Measurements from ENCODE around the gene WBP1.
"Not testable (repeated sequence)": the region's sequence is repeated elsewhere in the genome, so short reads cannot be mapped to it uniquely, and the experiment has no call there.

Gene WBP1

GRCh38 chr2:74461187-74462053, 3.2 kb downstream of the WBP1 start:
- Histone ChIP-seq H3K36me3 (ENCODE audit: control insufficient read depth, insufficient read depth, low read length) (no peaks in the 10 kb centered on the region), H3K4me3 (ENCODE audit: low read depth, low read length) (no peak overlapping the region), H3K9me3 (ENCODE audit: control insufficient read depth, low read length) (no peaks in the 10 kb centered on the region), H3K9ac (no peak overlapping the region), H3K27ac (no peak overlapping the region), H3K4me1 (peaks cover 14% of the 10 kb centered on the region), H3K79me2 (peaks cover 11% of the 10 kb centered on the region), H2AFZ (no peak overlapping the region), H3K27me3 (ENCODE audit: control insufficient read depth, insufficient read depth, low read length) (no peaks in the 10 kb centered on the region), H3K4me2 (ENCODE audit: low read length) (no peak overlapping the region)
- TF ChIP-seq CTCF (IDR thresholded peaks at IDR 0.05), result no peak

DNA sequence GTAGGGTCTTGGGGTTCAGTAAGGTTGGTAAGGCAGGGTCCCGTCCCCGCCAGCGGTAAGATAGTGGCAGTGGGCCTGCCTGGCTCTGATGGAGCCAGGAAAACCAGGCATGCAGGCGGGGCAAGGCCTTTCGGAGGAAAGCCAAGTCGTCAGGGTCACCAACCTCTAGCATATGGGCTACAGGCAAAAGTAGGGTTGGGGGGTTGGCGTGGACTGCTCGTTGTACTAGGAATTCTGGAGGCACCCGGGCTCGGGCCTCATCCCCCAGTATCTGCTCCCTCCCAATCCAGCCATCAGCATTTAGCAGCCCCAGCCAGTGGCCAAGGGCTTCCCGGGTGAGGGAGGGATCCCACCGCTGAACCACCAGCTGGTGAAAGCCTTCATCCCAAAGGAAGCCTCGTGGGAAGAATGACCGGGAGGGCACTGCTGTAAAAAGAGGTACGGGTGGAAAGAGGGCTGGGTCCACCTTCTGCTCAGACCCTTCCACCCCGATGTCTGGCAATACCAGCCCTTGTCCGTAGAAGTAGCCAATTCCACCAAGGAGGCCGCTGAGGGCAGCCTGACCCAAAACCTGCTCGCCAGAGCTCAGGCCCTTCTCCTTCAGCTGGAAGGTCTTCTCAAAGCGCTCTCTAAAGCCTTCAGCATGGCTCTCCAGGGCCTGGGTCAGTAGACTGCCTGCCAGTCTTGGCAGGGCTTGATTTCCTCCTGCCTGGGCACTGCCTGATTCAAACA, 4.0 kb downstream of the WBP1 start:
- Histone ChIP-seq H3K79me2 (peaks cover 11% of the 10 kb centered on the region), H3K27me3 (ENCODE audit: control insufficient read depth, insufficient read depth, low read length) (no peaks in the 10 kb centered on the region), H3K4me3 (ENCODE audit: low read depth, low read length) (no peak overlapping the region), H2AFZ (no peak overlapping the region), H3K36me3 (ENCODE audit: control insufficient read depth, insufficient read depth, low read length) (no peaks in the 10 kb centered on the region), H3K4me1 (peaks cover 9% of the 10 kb centered on the region), H3K4me2 (ENCODE audit: low read length) (no peak overlapping the region), H3K27ac (no peak overlapping the region), H3K9ac (no peak overlapping the region), H3K9me3 (ENCODE audit: control insufficient read depth, low read length) (no peaks in the 10 kb centered on the region)
- TF ChIP-seq CTCF (IDR thresholded peaks at IDR 0.05), result no peak

- peaks cover 9% of the 10 kb centered on the region for H3K4me1 ChIP-seq
- no peak overlapping the region for H3K4me2 ChIP-seq (ENCODE audit: low read length)
- H3K9ac ChIP-seq, result no peak overlapping the region
- peaks cover 11% of the 10 kb centered on the region for H3K79me2 ChIP-seq
- no peaks in the 10 kb centered on the region for H3K9me3 ChIP-seq (ENCODE audit: control insufficient read depth, low read length)
- H3K27ac ChIP-seq, result no peak overlapping the region
- H3K27me3 ChIP-seq (ENCODE audit: control insufficient read depth, insufficient read depth, low read length), result no peaks in the 10 kb centered on the region
- H2AFZ ChIP-seq, result no peak overlapping the region
- H3K4me3 ChIP-seq (ENCODE audit: low read depth, low read length), result no peak overlapping the region
- no peak for TF ChIP-seq CTCF (IDR thresholded peaks at IDR 0.05)
- no peaks in the 10 kb centered on the region for H3K36me3 ChIP-seq (ENCODE audit: control insufficient read depth, insufficient read depth, low read length)
Measured at GRCh38 chr2:74462786-74463105, 4.5 kb downstream of the WBP1 start.

- H3K4me3 ChIP-seq (ENCODE audit: low read depth, low read length), result peak overlapping the region; percentile 78
- H3K27ac ChIP-seq, result peak overlapping the region; percentile 86
- no peaks in the 10 kb centered on the region for H3K9me3 ChIP-seq (ENCODE audit: control insufficient read depth, low read length)
- H3K36me3 ChIP-seq (ENCODE audit: control insufficient read depth, insufficient read depth, low read length), result no peaks in the 10 kb centered on the region
- no peak for TF ChIP-seq CTCF (IDR thresholded peaks at IDR 0.05)
- H3K4me2 ChIP-seq (ENCODE audit: low read length), result peak overlapping the region; percentile 86
- peak overlapping the region; percentile 42 for H3K9ac ChIP-seq
- H3K79me2 ChIP-seq, result peaks cover 11% of the 10 kb centered on the region
- peak overlapping the region; percentile 91 for H2AFZ ChIP-seq
- peaks cover 9% of the 10 kb centered on the region for H3K4me1 ChIP-seq
- H3K27me3 ChIP-seq (ENCODE audit: control insufficient read depth, insufficient read depth, low read length), result no peaks in the 10 kb centered on the region
Measured at GRCh38 chr2:74464406-74464805, 6.2 kb downstream of the WBP1 start.

GRCh38 chr2:74470742-74471141, 12.5 kb downstream of the WBP1 start:
- not testable (repeated sequence) for H3K36me3 ChIP-seq (ENCODE audit: control insufficient read depth, insufficient read depth, low read length); H3K4me1 ChIP-seq; H3K9me3 ChIP-seq (ENCODE audit: control insufficient read depth, low read length); H3K27ac ChIP-seq; H3K4me3 ChIP-seq (ENCODE audit: low read depth, low read length); H3K27me3 ChIP-seq (ENCODE audit: control insufficient read depth, insufficient read depth, low read length); H2AFZ ChIP-seq; H3K4me2 ChIP-seq (ENCODE audit: low read length); H3K79me2 ChIP-seq; H3K9ac ChIP-seq
